A549 (cell line): Measurements from ENCODE around the gene DNMT3L.

Experiments
- CHD2 ChIP-seq: fragments of 150-350 bp; IDR thresholded peaks from 2 replicates; pipeline ENCODE4 v1.6.1; 2014; ENCODE audit warnings: low read length; ENCODE audit not compliant: partially characterized antibody
- CTCF ChIP-seq: fragments of >200 bp; sonication (Bioruptor Twin); formaldehyde crosslinking; IDR thresholded peaks from 3 replicates; pipeline ENCODE4 v1.5.1; 2016
- EP300 ChIP-seq, 2 experiments: fragments of >200 bp; sonication (Bioruptor Twin); formaldehyde crosslinking; IDR thresholded peaks; 2 replicates in 1 of 2; 3 replicates in 1 of 2; pipeline ENCODE4 v1.6.1; 2016 to 2017
- NPAS2 ChIP-seq: fragments of 250-450 bp; sonication (Bioruptor Pico); IDR thresholded peaks from 2 replicates; pipeline ENCODE4 v1.8.0; 2022; ENCODE audit warnings: mild to moderate bottlenecking, moderate library complexity, borderline replicate concordance

DNA sequence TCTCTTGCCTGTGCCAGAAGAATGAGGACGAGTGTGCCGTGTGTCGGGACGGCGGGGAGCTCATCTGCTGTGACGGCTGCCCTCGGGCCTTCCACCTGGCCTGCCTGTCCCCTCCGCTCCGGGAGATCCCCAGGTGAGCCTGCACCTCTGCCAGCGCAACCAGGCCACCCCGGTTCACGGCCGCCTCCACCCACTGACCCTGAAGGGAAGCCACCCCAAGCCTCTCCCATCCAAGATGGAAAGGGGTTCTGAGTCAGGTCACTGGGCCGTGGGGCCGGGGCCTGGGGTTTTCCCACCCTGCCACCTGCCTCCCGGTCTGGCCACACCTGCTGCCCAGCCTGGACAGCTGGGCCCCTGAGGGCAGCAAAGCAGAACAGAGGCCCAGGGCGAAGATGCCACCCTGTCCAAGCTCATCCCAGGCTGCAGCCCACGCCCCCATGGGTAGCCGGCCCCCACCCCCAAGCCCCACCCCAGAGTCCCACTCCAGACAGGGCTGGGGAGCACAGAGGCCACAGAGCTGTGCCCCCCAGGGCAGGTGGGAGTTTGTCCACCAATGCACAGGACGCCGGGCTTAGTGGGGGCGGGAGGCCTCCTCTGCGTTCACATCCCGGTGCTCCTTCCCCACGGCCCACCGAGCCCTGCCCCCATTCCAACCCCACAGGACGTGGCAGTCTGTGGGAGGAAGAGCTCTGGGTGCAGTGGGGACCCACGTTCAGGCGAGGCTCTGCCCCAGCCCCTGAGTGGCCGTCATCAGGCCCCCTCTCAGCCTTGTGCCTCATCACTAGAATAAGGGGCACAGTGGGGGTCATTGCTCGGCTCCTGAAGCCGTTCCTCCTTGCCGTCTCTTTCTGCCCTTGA, 29.6 kb upstream of the DNMT3L start:
- TF ChIP-seq CTCF = no peak
- TF ChIP-seq NPAS2 (CRISPR knock-in tag) = no peak
- no peak for TF ChIP-seq EP300 (IDR thresholded peaks at IDR 0.05)
- no peak for TF ChIP-seq CHD2
